ENCODE results near the gene P4HB. TPM values are rescaled to one million over a fixed set of nuclear protein-coding genes. Genes with fewer than 3 reads are reported as not detected.

Gene P4HB
- total RNA-seq, 1 donor from 2014 or later = 259 TPM

DNA sequence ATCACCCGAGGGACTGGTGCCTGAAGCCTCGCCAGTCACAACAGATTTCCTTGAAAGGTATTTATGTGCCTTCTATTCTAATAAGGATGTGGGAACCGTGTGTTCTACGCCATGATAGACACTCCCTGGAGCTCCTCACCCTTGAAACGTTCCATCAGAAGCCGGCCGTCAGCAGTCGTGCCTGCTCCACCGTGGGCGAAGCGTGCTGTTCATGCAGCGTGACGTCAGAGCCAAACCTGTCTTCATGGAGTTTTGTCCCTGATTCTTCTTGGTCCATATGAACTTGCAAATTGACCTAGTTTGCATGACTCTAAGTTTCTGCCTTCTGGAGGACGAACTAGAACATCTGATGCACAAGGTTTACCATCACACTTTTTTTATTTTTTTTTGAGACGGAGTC lies 21.0 kb downstream of the P4HB start:
- Mint-ChIP-seq H3K27ac (ENCODE audit: unreplicated experiment) (no peak overlapping the region), H3K27me3 (ENCODE audit: unreplicated experiment) (peaks cover 5% of the 10 kb centered on the region), H3K4me1 (ENCODE audit: low read depth, unreplicated experiment) (peaks cover 1% of the 10 kb centered on the region), H3K36me3 (ENCODE audit: unreplicated experiment) (no peaks in the 10 kb centered on the region), H3K4me3 (ENCODE audit: unreplicated experiment) (no peak overlapping the region), H3K9me3 (ENCODE audit: unreplicated experiment) (peaks cover 3% of the 10 kb centered on the region)
- DNase-seq = no peak
- TF ChIP-seq, protein P1, sequence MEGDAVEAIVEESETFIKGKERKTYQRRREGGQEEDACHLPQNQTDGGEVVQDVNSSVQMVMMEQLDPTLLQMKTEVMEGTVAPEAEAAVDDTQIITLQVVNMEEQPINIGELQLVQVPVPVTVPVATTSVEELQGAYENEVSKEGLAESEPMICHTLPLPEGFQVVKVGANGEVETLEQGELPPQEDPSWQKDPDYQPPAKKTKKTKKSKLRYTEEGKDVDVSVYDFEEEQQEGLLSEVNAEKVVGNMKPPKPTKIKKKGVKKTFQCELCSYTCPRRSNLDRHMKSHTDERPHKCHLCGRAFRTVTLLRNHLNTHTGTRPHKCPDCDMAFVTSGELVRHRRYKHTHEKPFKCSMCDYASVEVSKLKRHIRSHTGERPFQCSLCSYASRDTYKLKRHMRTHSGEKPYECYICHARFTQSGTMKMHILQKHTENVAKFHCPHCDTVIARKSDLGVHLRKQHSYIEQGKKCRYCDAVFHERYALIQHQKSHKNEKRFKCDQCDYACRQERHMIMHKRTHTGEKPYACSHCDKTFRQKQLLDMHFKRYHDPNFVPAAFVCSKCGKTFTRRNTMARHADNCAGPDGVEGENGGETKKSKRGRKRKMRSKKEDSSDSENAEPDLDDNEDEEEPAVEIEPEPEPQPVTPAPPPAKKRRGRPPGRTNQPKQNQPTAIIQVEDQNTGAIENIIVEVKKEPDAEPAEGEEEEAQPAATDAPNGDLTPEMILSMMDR (IDR thresholded peaks at IDR 0.05; ENCODE audit: partially characterized antibody, unreplicated experiment) = no peak

DNA sequence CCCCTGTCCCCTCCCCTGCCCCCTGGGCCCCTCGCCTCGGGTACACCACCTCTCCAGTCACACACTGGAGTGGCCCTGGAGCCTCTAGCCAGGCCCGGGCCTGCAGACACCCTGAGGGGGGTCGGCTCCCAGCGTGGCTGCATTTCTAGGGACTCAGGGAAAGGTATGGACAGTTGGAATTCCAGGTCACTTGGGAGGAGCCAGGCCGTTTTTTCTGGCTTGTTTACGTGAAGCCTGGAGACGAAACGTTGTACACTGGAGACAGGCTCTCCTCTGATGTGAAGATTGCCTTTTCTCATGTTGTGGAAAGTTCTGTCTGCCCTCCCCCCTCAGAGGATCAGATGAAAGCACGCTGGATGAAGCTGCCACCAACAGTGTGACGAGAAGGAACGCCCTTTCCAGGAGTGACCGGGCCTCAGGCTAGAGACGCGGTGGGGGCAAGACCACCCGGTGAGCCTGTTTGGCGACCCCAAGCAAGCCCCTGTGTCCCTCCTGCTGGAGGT lies 21.5 kb downstream of the P4HB start:
- no peak overlapping the region for H3K27ac Mint-ChIP-seq (ENCODE audit: unreplicated experiment)
- H3K36me3 Mint-ChIP-seq (ENCODE audit: unreplicated experiment) = no peaks in the 10 kb centered on the region
- H3K27me3 Mint-ChIP-seq (ENCODE audit: unreplicated experiment) = peaks cover 5% of the 10 kb centered on the region
- TF ChIP-seq, protein P1 (IDR thresholded peaks at IDR 0.05; ENCODE audit: partially characterized antibody, unreplicated experiment) = no peak
- H3K4me3 Mint-ChIP-seq (ENCODE audit: unreplicated experiment) = no peak overlapping the region
- no peak for DNase-seq
- H3K4me1 Mint-ChIP-seq (ENCODE audit: low read depth, unreplicated experiment) = peaks cover 1% of the 10 kb centered on the region
- peaks cover 3% of the 10 kb centered on the region for H3K9me3 Mint-ChIP-seq (ENCODE audit: unreplicated experiment)

DNA sequence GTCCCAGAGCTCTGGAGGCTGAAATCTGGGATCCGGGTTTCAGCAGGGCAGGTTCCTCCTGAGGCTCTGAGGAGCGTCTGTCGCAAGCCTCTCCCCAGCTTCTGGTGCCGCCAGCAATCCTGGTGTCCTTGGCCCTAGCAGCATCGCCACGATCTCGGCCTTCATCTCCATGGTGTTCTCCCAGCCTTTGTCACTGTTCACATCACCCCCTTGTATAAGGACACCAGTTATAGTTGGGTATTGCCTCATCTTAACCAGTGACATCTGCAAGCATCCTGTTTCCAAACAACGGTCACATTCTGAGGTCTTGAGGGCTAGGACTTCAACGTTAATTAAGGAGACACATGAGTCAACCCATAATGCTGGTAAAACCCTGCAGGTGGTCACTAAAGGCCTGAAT lies 22.7 kb downstream of the P4HB start:
- H3K27me3 Mint-ChIP-seq (ENCODE audit: unreplicated experiment) = peaks cover 2% of the 10 kb centered on the region
- no peak for DNase-seq
- H3K4me1 Mint-ChIP-seq (ENCODE audit: low read depth, unreplicated experiment) = peaks cover 1% of the 10 kb centered on the region
- H3K4me3 Mint-ChIP-seq (ENCODE audit: unreplicated experiment) = no peak overlapping the region
- no peak overlapping the region for H3K27ac Mint-ChIP-seq (ENCODE audit: unreplicated experiment)
- H3K36me3 Mint-ChIP-seq (ENCODE audit: unreplicated experiment) = no peaks in the 10 kb centered on the region
- peaks cover 5% of the 10 kb centered on the region for H3K9me3 Mint-ChIP-seq (ENCODE audit: unreplicated experiment)
- TF ChIP-seq, protein P1 (IDR thresholded peaks at IDR 0.05; ENCODE audit: partially characterized antibody, unreplicated experiment) = no peak

DNA sequence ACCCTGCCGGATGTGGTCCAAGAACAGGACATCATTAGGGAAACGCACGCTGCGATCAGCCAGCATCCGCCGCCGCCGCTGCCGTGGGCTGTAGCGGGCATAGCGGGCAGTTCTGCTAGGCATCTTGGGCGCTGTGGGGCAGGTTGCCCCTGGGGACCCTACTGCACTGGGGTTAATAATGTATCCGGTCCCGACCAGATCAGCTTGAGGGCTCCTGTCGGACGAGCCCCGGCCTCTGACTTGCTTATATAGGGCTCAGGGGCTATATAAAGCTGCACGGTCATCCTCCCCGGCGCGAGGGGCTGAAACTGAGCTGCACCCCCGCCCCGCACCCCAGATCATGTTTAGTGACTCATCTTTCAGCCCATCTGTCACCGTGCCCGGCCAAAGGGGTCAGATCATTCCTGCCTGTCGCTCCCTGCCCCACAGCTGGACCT lies 25.5 kb downstream of the P4HB start, which contains the start of gene PPP1R27:
PPP1R27 (minus strand) TSS at position 220 of the 437 bp plus-strand sequence; CDS start at position 123, 97 bp downstream.
- Mint-ChIP-seq H3K4me1 (ENCODE audit: low read depth, unreplicated experiment) (peaks cover 7% of the 10 kb centered on the region), H3K27me3 (ENCODE audit: unreplicated experiment) (peaks cover 10% of the 10 kb centered on the region), H3K36me3 (ENCODE audit: unreplicated experiment) (no peaks in the 10 kb centered on the region), H3K27ac (ENCODE audit: unreplicated experiment) (peak within 1 kb of the TSS; percentile 86), H3K4me3 (ENCODE audit: unreplicated experiment) (peak within 1 kb of the TSS; percentile 92), H3K9me3 (ENCODE audit: unreplicated experiment) (peaks cover 9% of the 10 kb centered on the region)
- no peak for DNase-seq
- TF ChIP-seq, protein P1 (IDR thresholded peaks at IDR 0.05; ENCODE audit: partially characterized antibody, unreplicated experiment) = no peak

DNA sequence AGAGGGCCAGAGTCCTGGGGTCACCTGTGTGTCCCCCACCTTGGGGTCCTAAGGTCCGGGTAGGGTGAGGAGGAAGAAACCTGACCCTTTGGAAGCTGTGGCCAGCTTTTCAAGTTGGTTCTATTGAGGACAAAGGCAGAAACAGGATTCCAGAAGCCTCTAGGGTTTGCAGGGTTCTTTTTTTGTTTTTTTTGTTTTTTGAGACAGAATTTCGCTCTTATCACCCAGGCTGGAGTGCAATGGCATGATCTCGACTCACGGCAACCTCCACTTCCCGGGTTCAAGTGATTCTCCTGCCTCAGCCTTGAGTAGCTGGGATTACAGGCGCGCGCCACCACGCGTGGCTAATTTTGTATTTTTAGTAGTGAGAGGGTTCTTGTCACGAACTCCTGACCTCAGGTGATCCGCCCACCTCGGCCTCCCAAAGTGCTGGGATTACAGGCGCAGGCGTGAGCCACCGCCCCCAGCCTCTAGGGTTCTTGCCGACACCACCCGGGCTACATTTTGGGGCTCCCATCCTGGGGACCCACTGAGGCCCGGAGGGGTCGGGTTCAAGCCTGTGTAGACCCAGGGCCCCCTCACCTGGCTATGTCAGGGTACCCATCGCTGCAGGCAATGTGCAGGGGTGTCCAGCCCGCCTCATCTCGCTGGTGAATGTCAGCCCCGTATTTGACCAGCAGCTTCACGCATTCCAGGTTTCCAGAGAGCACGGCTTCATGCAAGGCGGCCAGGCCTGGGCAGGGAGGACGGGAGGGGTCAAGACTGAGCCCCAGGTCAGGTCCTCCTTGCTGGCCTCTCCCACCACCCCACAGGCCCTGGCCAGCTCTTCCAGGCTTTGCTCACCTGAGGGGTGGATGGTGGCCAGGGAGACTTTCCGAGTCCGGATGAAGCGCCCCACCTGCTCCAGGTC lies 26.2 kb downstream of the P4HB start:
- H3K27me3 Mint-ChIP-seq (ENCODE audit: unreplicated experiment) = peaks cover 14% of the 10 kb centered on the region
- H3K4me1 Mint-ChIP-seq (ENCODE audit: low read depth, unreplicated experiment) = peaks cover 12% of the 10 kb centered on the region
- peak overlapping the region; percentile 86 for H3K27ac Mint-ChIP-seq (ENCODE audit: unreplicated experiment)
- TF ChIP-seq, protein P1 (IDR thresholded peaks at IDR 0.05; ENCODE audit: partially characterized antibody, unreplicated experiment) = no peak
- DNase-seq = no peak
- H3K36me3 Mint-ChIP-seq (ENCODE audit: unreplicated experiment) = no peaks in the 10 kb centered on the region
- peak overlapping the region; percentile 92 for H3K4me3 Mint-ChIP-seq (ENCODE audit: unreplicated experiment)
- peaks cover 9% of the 10 kb centered on the region for H3K9me3 Mint-ChIP-seq (ENCODE audit: unreplicated experiment)

All from glutamatergic neuron (in vitro differentiated cells).